Renal pelvis (tissue), 4 donors: ENCODE results near the gene MCCC1. TPM values are rescaled to one million over a fixed set of nuclear protein-coding genes. Genes with fewer than 3 reads are reported as not detected.
"Not testable (repeated sequence)": the region's sequence is repeated elsewhere in the genome, so short reads cannot be mapped to it uniquely, and the experiment has no call there.

Source experiments
- DNase-seq: peaks from one replicate; pipeline ENCODE4 v3.0.0-alpha.2; 2013
- polyA plus RNA-seq, 3 donors: library from polyadenylated mRNA; unstranded; fragments of 120-200 nt; gene quantifications; one replicate each; pipeline ENCODE4 v1.2.1, GENCODE V29; 2013; ENCODE audit not compliant: insufficient read length in 3 of 3

Gene MCCC1
- polyA plus RNA-seq, 3 donors = 55.5 to 64.4 (median 62.8) TPM

DNA sequence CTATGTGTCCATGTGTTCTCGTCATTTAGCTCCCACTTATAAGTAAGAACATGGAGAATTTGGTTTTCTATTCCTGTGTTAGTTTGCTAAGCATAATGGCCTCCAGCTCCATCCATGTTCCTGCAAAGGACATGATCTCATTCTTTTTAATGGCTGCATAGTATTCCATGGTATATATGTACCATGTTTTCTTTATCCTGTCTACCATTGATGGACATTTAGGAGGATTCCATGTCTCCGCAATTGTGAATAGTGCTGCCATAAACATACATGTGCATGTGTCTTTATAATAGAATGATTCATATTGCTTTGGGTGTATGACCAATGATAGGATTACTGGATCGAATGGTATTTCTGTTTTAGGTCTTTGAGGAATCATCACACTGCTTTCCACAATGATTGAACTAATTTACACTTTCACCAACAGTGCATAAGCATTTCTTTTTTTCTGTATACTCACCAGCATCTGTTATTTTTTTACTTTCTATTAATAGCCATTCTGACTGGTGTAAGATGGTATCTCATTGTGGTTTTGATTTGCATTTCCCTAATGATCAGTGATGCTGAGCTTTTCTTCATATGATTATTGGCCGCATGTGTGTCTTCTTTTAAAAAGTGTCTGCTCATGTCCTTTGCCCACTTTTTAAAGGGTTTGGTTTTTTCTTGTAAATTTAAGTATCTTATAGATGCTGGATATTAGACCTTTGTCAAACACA, 105.7 kb downstream of the MCCC1 start:
- not testable (repeated sequence) for DNase-seq

DNA sequence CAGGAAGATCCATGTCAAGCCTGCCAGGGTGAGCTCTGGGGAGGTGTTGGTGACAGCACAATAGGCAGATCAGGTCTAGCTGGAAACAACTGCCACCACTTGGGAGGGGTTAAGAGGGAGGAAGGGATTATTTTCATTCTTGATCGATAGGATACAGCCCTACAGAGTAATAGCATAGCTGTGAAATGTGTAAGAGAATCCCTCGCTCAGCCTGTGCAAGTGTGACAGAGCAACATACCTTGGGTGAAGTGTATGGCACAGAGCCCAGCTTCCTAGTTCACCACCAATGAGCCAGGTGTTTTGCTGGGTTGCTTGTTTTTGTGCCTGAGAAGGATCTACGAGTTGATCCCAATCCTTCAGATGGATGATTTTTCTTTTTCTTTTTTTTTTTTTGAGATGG, 109.7 kb downstream of the MCCC1 start:
- DNase-seq = no peak

DNA sequence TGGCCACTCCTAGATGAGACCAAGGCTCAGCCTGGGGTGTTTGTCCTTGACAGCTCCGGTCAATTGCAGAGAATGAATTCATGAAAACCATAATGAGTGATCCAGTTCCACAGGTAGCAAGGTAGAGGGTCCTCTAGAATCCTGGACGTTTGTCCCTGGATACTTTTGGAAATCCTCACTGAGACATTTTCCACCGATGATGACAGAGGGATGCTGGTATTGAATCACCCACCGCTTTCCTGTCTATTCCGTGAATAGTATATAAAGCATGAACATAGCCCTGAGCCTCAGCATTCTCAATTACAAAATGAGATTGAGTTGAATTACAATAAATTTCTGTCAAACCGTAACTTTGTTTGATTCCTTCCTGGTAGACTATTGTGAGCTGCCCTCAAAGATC, 113.3 kb downstream of the MCCC1 start:
- DNase-seq = no peak

DNA sequence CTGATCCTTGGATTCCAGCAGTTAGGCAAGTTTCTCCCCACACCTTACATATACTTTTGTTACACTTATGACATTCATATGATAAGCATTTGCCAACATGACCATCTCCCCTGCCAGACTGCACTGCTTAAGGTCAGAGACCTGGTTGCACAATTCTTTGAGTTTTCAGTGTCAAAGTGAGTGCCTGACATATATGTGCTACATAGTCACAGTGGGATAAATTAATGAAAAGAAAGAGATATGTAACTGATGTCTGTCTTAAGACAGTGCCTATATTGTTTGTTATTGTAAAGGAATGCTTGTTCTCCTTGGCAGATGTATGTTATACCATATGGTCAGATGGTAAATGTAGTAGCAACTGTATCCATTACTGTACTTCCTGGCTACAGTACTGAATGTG, 115.4 kb downstream of the MCCC1 start:
- DNase-seq = no peak

DNA sequence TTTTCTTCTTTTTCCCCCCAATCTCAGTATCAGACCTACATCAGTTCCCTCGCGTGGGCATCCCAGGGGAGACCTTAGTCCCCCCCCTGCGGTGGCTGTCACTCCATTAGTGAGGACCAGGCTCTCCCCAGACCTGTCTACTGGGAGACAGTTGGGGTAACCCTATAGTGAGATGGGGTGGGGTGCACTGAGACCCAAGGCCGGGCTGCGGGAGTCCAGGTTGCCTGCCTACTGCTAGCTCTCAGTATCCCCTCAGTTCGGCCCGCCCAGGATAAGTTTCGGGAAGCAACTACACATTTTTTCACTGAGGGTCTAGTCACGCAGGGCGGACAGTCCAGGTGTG, 118.3 kb downstream of the MCCC1 start:
- DNase-seq = no peak

DNA sequence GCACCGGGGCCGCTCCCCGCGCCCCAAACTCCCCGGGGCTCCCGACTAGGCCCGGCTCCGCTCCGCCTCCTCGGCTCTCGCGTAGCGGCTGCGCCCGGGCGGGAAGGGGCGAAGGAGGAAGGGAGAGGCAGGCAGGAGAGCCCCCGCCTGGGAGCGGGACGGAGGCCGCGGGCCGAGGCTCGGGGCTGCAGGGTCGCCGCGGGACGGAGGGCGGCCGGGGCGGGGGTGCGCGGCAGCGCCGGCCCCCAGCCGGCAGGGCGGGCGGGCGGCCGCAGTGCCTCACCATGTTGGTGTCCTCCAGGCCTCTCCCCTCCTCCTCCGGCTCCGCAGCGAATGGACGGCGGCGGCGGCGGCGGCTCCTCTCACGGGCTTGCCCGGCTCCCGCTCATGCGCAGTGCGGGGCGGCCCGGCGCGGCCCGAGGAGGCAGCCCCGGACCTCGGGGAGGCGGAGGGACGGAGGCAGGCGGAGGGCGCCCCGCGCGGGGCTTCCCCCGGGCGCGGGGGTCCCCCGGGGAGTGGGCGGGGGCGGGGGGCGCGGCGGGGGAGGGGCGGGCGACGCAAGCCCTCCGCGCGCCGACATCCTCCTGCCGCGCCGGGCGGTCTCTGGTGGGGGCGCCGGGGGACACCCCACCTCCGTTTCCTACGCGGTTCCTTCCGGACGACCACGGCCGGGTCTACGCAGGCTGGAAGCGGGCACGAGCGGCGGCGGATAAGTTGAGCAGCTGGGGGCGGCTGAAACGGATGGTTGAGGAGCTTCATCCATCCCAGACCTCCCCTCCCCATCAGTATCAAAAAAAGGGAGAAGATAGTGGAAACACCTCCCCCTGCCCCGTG, 118.9 kb downstream of the MCCC1 start, which contains the start of gene DCUN1D1:
Gene DCUN1D1 (minus strand): TSS at position 335 of the 834 bp plus-strand sequence. CDS start 49 bp downstream, at position 286.
- DNase-seq = peak; percentile 88

DNA sequence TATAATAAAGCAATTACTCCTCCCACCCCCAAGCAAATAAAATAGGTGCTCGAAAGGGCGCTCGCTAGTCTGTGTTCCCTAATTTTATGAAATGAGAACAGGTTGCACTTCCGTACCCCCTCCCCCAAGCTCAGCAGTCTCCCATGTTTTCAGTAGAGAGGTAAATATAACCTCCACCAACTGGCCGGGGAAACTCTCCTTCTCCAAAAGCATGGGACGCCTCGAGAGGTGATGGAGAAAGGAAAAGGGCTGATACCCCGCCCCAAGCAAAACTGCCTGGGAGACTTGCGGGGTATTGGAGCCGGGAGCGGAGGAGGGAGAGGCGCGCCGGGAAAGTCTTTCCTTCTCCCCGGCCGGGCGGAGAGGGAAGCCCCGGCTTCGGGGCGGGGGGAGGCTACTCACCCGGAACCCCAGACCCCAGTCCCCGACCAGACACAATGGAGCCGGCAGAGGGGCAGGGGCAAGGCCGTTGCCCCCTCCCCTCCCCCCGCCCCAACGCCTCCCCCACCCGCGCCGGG, 119.6 kb downstream of the MCCC1 start:
- DNase-seq = peak; percentile 26

DNA sequence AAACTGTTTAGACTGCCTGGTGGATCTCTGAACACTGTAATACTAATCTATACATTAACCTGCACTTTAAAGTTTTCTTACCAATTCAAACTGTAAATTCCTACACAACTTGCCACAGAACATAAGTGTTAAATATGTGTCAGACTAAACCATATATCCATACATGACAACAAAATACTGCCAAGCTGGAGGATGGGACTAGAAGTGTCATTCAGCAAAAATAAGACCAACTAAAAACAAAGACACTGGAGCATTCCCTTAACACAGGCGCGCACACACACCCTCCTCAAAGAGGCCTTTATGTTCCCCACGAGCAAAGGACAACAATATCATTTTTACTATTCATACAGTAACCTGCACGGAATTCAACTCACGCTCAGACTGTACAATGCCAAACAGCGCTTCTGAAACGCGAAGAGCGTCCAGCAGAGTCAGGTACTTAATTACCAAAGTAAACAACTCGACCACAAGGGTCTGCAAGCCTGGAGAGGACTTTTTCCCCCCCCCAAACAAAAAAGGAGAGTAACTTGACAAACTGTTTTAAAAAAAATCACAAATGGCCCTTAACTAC, 120.1 kb downstream of the MCCC1 start:
- DNase-seq = peak; percentile 7

DNA sequence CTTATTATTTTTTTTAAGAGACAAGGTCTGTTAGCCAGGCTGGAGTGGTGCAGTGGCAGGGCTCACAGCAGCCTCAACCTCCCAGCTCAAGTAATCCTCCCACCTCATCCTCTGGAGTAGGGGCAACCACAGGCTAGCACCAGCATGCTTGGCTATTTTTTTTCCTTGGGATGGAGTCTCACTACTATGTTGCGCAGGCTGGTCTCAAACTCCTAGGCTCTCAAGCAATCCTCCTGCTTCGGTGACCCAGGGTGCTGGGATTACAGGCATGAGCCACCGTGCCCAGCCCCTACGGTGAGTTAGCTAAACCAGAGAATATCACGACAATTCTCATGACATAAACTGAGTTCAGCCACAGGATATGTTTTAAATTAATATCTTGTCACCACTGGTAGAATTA, 120.9 kb downstream of the MCCC1 start:
- DNase-seq = no peak

DNA sequence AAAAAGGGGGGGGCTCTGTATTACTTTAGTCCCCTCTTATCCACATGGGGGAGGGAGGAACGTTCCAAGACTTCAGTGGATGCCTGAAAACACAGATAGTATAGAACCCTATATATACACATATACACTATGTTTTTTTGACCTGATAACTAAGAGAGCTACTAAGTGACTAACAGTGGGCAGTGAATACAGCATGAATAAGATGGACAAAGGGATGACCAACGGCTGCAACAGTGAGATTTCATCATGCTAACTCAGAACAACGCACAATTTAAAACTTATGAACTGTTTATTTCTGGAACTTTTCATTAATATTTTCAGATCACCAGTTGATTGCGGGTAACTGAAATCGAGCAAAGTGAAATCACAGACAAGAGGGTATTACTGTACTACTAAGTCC, 126.2 kb downstream of the MCCC1 start:
- DNase-seq = no peak

DNA sequence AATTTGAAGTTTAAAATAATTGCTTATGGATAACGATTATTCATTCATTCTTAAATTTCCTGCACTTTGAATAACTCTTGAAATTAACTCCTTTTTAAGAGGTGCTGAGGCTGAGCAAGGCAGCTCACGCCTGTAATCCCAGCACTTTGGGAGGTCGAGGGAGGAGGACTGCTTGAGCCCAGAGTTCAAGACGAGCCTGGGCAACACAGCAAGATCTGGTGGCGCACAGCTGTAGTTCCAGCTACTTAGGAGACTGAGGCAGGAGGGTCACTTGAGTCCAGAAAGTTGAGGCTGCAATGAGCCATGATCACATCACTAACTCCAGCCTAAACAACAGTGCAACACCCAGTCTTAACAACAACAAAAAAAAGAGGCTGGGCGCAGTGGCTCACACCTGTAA, 126.9 kb downstream of the MCCC1 start:
- DNase-seq = no peak

DNA sequence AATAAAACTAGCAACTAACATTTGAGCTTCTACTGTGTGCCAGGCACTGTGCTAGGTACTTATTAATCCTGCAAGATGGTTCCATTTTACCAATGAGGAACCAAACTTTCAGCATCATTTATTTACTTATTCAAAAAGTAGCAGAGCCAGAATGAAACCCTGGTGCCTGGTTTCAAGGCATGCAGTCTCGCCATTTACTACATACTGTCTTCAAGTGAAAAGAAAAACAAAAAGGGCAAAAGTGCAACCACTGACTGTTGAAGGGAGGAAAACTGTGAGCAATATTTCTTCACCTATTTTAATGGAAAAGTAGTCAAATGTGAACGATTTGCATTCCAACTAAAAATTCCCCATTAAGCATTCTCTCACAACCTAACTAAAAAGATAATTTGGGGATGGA, 127.7 kb downstream of the MCCC1 start:
- DNase-seq = peak; percentile 52

DNA sequence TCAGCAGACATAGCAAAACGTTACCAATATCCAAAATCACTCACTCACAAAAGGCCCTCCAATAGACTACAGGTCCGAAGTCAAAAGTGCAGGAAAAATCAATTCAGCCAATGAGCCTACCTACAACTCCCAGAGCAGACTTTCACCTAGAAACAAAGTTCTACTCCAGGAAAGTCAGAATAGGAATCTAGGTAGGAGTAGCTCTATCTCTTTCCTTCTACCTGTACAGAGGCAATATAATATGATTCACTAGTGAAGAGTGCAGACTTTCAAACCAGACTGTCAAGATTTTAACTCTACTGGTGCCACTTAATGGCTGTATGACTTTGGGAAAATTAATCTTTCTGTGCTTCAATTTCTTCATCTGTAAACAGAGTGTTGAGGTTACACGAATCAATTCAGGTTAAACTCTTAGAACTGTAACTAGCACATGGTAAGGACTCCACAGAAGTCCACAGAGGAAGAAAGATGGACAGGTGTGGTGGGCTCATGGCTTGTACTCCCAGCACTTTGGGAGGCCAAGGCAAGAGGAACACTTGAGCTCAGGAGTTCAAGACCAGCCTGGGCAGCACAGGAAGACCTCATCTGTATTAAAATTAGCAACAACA, 128.4 kb downstream of the MCCC1 start:
- DNase-seq = no peak

DNA sequence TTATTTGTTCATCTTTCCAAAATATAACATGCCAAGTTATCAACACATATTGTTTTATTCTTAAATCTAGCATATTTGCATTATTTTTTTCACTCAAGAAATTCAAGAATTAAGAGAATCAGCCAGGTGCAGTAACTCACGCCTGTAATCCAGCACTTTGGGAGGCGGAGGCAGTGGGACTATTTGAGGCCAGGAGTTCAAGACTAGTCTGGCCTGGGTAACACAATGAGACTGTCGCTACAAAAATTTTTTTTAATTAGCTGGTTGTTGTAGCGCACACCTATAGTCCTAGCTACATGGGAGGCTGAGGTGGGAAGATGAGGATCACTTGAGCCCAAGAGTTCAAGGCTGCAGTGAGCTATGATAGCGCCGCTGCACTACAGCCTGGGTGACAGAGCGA, 129.4 kb downstream of the MCCC1 start:
- DNase-seq = no peak

DNA sequence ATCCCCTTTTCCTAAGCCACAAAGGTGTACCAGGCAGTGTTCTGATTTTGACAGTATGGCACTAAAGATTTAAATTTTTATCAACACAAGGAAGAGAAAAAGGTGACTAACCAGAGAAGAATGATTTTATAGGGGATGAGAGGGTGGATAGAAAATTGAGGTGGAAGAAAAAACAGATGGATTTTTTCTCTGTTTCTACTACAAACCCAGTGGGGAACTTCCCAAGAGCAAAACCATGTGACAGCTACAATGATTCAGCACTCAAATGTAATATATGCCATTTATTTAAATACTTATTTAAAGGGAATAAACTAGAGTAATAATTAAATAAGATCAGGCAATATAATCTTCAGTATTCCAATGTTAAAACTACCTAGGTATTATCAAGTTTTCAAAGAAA, 130.0 kb downstream of the MCCC1 start:
- DNase-seq = no peak

DNA sequence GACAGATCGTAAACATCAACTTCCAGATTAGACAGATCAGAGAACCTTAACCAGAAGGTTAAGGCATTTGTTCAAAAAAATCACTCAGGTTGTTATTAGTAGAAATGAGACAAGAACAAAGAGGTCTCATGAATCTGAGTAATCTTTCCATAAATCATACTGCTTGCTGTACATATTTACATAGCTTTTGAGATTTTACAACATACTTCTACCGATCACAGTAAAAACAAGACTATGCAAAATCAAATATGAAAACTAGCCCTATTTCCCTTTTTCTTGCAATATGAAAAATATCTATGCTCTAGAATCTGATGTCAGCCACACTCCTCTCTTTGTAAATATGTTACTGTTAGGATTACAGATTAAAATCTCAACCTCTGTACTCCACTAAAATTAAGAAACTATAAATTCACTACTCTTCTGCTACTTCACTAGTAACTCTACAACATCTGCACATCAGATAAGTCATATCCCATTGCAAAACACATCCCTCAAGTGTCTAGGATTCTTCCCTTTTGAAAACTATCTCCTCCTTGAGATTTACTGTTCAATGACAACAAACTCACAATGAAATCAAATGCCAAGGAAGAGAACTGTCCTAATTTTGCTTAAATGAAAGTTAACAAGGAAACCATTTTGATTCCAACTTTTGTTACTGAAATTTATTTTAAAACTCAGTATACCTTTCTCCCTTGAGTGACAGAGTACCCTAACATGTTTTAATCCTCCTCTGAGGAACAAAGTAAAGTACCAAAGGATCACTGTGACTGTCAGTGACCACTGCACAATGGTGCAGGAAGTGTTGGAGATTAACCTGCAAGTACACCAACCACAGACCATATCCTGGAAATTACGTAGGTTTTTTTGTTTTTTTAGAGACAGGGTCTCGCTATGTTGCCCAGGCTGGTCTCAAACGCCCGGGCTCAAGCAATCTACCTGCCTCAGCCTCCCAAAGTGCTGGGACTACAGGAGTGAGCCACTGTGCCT, 131.8 kb downstream of the MCCC1 start:
- no peak for DNase-seq

DNA sequence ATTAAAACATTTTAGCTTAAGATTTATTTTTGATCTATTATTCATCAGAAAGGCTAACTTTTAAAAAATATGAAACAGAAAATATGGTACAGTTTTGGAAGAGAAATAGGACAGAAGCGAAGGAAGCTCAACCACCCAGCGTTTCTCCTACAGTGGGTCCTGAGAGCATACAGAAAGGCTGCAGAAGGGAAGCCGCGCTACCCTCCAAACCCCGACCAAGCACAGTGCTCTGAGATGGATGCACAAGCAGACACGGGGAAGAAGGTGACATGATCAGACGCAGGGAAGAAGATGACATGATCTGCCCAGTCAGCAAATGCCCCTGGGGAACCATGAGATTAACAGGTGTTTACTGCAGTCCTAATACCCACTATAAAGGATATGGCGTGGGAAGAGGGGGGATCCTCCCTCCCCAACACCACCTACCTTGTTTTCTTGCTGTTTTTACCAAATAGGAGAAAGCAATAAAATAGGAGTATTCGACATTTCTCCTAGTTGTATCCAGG, 133.4 kb downstream of the MCCC1 start:
- DNase-seq = no peak
